ENCODE measurements around the gene PTPRK.

PTPRK gene

GRCh38 chr6:128017288-128017687 is 503.1 kb downstream of the PTPRK start:
- no peak for ATAC-seq
- TF ChIP-seq POU6F1 (CRISPR knock-in tag; IDR thresholded peaks at IDR 0.05; ENCODE audit: borderline replicate concordance, low read depth) (no peak), TOX (CRISPR knock-in tag; IDR thresholded peaks at IDR 0.05; ENCODE audit: borderline replicate concordance) (no peak), PPARA (CRISPR knock-in tag; IDR thresholded peaks at IDR 0.05; ENCODE audit: borderline replicate concordance) (no peak), RARB (CRISPR knock-in tag; IDR thresholded peaks at IDR 0.05) (no peak), PATZ1 (CRISPR knock-in tag; IDR thresholded peaks at IDR 0.05; ENCODE audit: borderline replicate concordance) (no peak), TSHZ2 (CRISPR knock-in tag; IDR thresholded peaks at IDR 0.05) (no peak), SNAI2 (CRISPR knock-in tag; IDR thresholded peaks at IDR 0.05) (no peak), CREB5 (CRISPR knock-in tag; IDR thresholded peaks at IDR 0.05; ENCODE audit: low read depth) (no peak), ZNF8 (CRISPR knock-in tag; IDR thresholded peaks at IDR 0.05) (no peak), ARNTL (CRISPR knock-in tag; IDR thresholded peaks at IDR 0.05; ENCODE audit: borderline replicate concordance, low read depth) (no peak), ZNF70 (CRISPR knock-in tag; IDR thresholded peaks at IDR 0.05) (no peak), CSRNP3 (CRISPR knock-in tag; IDR thresholded peaks at IDR 0.05) (no peak), ZNF565 (CRISPR knock-in tag; conservative IDR thresholded peaks at IDR 0.05; ENCODE audit: low read depth) (no peak), TCF4 (CRISPR knock-in tag; IDR thresholded peaks at IDR 0.05; ENCODE audit: borderline replicate concordance) (no peak), OSR1 (CRISPR knock-in tag; IDR thresholded peaks at IDR 0.05) (no peak), GLIS3 (CRISPR knock-in tag; IDR thresholded peaks at IDR 0.05) (no peak), ISL1 (CRISPR knock-in tag; IDR thresholded peaks at IDR 0.05) (no peak), ZFP3 (CRISPR knock-in tag; IDR thresholded peaks at IDR 0.05) (no peak), CSDC2 (CRISPR knock-in tag; IDR thresholded peaks at IDR 0.05) (no peak)

- TF ChIP-seq ZFP30 (CRISPR knock-in tag; IDR thresholded peaks at IDR 0.05) = no peak
- no peak for TF ChIP-seq ZNF8 (CRISPR knock-in tag; IDR thresholded peaks at IDR 0.05)
- TF ChIP-seq TOX (CRISPR knock-in tag; IDR thresholded peaks at IDR 0.05; ENCODE audit: borderline replicate concordance) = no peak
- no peak for TF ChIP-seq TCF4 (CRISPR knock-in tag; IDR thresholded peaks at IDR 0.05; ENCODE audit: borderline replicate concordance)
- TF ChIP-seq CREB5 (CRISPR knock-in tag; IDR thresholded peaks at IDR 0.05; ENCODE audit: low read depth) = no peak
- no peak for TF ChIP-seq TSHZ2 (CRISPR knock-in tag; IDR thresholded peaks at IDR 0.05)
- no peak for TF ChIP-seq OSR1 (CRISPR knock-in tag; IDR thresholded peaks at IDR 0.05)
- TF ChIP-seq ZFP3 (CRISPR knock-in tag; IDR thresholded peaks at IDR 0.05) = no peak
- TF ChIP-seq ARNTL (CRISPR knock-in tag; IDR thresholded peaks at IDR 0.05; ENCODE audit: borderline replicate concordance, low read depth) = no peak
- no peak for TF ChIP-seq CSRNP3 (CRISPR knock-in tag; IDR thresholded peaks at IDR 0.05)
- TF ChIP-seq PATZ1 (CRISPR knock-in tag; IDR thresholded peaks at IDR 0.05; ENCODE audit: borderline replicate concordance) = no peak
- TF ChIP-seq ZC3H10 (CRISPR knock-in tag; IDR thresholded peaks at IDR 0.05) = no peak
- no peak for TF ChIP-seq ZNF70 (CRISPR knock-in tag; IDR thresholded peaks at IDR 0.05)
- no peak for TF ChIP-seq ISL1 (CRISPR knock-in tag; IDR thresholded peaks at IDR 0.05)
- TF ChIP-seq CSDC2 (CRISPR knock-in tag; IDR thresholded peaks at IDR 0.05) = no peak
- no peak for TF ChIP-seq SNAI2 (CRISPR knock-in tag; IDR thresholded peaks at IDR 0.05)
- no peak for ATAC-seq
Measured at GRCh38 chr6:128007658-128008057, 512.7 kb downstream of the PTPRK start.

All from SK-N-SH treated with all-trans-retinoic acid at 6 μM for 48 hours (cell line).